Astrocyte of the spinal cord (primary cell): Measurements from ENCODE around the gene PARP3.
A peak's percentile ranks its signal among the peaks of the same experiment; 100 is the strongest.

Experiments
- DNase-seq: peaks from one replicate; pipeline ENCODE4 v3.0.0; 2011; ENCODE audit warnings: low read depth, low spot score
- H3K4me3 ChIP-seq: 2 replicates; pipeline ENCODE4 v1.5.1; 2011; ENCODE audit warnings: low read depth, mild to moderate bottlenecking, low read length, moderate library complexity
- CTCF ChIP-seq: IDR thresholded peaks from 2 replicates; pipeline ENCODE4 v1.5.1; 2012; ENCODE audit warnings: low read depth, mild to moderate bottlenecking, low read length, inconsistent platforms
- in situ Hi-C: cut with HindIII; loops from 2 replicates; pipeline ENCODE4 v1.10.0; 2017; ENCODE audit warnings: low sequenced_read_pairs

PARP3 gene

GRCh38 chr3:51982352-51982837 lies 40.2 kb downstream of the PARP3 start:
- in situ Hi-C loops = no loop called here
- TF ChIP-seq CTCF = peak; percentile 49
- no peak for DNase-seq

GRCh38 chr3:51982838-51983577 lies 40.8 kb downstream of the PARP3 start, which contains the start of gene ACY1:
ACY1 (plus strand) TSS chr3:51983535; CDS start chr3:51984065, 530 bp downstream.
- in situ Hi-C loops = no loop called here
- peak within 1 kb of the TSS; percentile 65 for H3K4me3 ChIP-seq
- no peak for TF ChIP-seq CTCF
- peak; percentile 86 for DNase-seq

More at GRCh38 chr3:51982352-51982837, 40.2 kb downstream of the PARP3 start:
- H3K4me3 ChIP-seq = peak overlapping the region; percentile 65

GRCh38 chr3:51983578-51984268 lies 41.6 kb downstream of the PARP3 start:
- H3K4me3 ChIP-seq = peak overlapping the region; percentile 65
- no peak for TF ChIP-seq CTCF
- in situ Hi-C loops = no loop called here

GRCh38 chr3:51984269-51984647 lies 42.1 kb downstream of the PARP3 start:
- no peak overlapping the region for H3K4me3 ChIP-seq
- DNase-seq = no peak
- in situ Hi-C loops = no loop called here
- no peak for TF ChIP-seq CTCF

More at GRCh38 chr3:51983578-51984268, 41.6 kb downstream of the PARP3 start:
- DNase-seq = no peak

GRCh38 chr3:51985063-51985462 lies 42.9 kb downstream of the PARP3 start:
- no peak for DNase-seq
- no peak overlapping the region for H3K4me3 ChIP-seq
- in situ Hi-C loops = no loop called here
- no peak for TF ChIP-seq CTCF

GRCh38 chr3:51986010-51986947 lies 44.1 kb downstream of the PARP3 start:
- in situ Hi-C loops = no loop called here
- TF ChIP-seq CTCF = no peak
- H3K4me3 ChIP-seq = no peak overlapping the region
- no peak for DNase-seq
